GM18502 (cell line): ENCODE data around the gene NXT1.

ENCODE experiments used
- ATAC-seq: cut with Tn5 transposase; IDR thresholded peaks from one replicate; pipeline ENCODE4 v1.9.1; 2021; ENCODE audit warnings: mild to moderate bottlenecking; ENCODE audit not compliant: unreplicated experiment, poor library complexity

Gene NXT1

DNA sequence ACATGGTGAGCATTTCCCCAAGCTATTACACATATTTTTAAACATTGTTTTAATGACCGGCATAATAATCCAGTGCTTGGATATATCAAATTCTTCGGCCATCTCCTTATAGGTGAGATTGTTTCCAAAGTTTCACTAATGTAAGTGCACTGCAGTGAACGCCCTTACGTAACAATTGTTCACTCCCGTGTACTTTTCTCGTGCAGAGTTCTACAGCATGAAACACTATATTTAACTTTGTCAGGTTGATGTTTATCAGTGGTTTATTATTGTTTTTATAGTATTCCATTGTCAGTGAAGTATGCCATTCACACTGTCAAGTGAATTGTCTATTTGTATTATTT lies 7.9 kb downstream of the NXT1 start:
- ATAC-seq = no peak

DNA sequence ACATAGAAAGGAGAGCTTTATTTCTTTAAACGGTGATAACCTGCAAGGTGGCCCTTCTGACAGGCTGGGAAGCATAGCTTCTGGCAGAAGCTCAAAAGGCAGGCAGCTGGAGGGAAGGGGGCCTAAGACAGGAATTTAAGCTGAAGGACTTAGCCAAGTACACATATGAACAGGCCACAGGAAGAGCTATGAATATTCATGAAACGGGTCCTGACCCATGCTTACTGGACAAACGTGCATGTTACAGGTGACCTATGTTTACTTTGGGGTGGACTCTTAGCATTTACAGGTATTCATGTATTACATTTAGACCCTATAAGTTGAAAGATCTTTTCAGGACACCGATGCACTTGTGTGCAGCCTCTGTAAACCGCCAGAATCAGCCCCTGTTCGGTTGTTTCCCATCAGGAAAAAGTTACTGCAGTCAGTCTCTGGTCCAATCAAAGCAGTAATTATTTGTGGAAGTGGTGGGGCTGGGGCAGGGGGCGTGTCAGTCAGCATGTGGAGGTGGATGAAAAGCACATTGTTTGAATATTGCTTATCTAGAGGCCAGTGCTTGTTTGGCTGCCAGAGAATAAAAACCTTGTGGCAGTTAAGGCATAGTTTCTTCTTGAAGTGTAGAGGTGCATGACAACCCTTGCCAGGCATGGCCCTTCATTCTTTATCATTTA lies 8.5 kb downstream of the NXT1 start:
- ATAC-seq = no peak

DNA sequence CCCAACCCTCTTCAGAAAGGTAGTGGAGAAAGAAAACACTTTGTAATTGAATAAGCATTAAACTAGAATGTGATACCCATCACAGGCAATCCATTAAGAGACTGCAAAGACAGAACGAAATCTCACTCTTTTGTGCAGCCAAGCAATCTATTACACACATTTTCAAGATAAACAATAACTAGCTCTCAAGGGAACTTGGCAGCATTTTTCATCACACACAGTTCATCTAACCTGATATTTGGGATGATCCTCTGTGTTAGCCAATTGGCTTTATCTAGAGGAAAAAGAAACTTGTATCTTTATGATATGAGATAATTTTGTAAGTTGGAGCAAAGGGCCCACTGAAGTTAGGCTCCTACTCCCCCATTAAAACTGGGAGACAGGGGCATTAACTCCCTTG lies 9.9 kb downstream of the NXT1 start:
- no peak for ATAC-seq

DNA sequence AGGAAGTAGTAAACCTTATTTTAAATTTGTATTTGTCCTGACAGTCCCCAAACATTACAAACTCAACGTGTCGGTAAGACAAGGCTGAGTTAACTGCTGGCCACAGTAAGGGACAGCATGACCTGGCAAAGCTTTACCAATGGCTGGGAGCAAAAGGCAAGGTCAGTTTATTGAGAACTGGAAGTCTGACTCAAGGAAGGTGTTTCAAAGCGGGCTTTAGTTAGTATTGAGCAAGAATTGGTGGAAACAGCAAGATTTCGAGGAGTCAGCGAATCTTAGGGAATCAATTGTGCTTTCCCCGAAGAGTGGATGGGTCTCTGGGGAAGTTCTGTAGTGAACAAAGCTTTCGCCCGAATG lies 10.5 kb downstream of the NXT1 start:
- no peak for ATAC-seq

DNA sequence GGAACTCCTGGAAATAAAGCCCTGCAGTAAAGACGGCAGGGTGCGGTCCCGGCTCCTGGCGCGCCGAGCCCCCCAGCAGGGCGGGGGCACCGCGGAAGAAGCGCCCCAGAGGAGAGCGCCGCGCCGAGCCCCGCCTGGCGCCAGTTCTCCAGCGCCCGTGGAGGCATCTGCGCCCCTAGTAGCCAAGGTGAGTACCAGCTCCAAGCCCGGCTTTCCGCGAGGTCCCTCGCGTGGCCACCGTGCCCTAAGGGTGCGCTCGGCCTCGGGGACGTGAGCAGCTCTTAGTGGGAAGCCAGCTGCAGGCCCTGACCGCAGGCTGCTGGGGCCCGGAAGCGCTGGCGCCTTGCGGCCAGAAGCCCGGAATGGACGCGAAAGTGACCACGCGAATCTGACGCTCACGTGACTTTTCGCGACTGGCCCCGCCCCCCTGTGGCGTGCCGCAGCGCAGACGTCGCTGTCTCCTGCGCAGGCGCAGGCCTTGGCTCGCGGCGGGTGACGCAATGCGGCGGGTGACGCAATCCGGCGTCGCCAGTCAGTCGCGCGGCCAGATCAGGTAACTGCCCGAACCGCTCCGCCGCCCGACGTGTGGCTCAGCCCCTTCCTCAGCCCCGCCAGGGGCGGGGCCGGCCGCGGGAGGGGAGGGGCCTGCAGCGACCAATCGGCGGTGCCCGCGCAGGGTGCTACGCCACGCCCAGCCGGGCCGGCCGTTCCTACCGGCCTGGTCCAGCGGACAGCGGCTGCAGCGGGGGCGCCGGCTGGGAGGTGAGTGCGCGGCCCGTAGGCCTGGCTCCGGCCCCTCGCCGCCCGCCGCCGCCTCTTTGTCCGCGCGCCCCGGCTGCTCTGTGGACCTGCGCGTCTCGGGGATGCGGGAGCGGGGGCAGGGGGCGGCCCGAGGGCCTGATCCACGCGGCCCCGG lies 11.1 kb downstream of the NXT1 start, which contains the start of gene GZF1:
TSS of gene GZF1 (plus strand) at position 707 of the 916 bp plus-strand sequence. CDS start 2,202 bp downstream, outside the sequence.
- ATAC-seq = peak; percentile 74

DNA sequence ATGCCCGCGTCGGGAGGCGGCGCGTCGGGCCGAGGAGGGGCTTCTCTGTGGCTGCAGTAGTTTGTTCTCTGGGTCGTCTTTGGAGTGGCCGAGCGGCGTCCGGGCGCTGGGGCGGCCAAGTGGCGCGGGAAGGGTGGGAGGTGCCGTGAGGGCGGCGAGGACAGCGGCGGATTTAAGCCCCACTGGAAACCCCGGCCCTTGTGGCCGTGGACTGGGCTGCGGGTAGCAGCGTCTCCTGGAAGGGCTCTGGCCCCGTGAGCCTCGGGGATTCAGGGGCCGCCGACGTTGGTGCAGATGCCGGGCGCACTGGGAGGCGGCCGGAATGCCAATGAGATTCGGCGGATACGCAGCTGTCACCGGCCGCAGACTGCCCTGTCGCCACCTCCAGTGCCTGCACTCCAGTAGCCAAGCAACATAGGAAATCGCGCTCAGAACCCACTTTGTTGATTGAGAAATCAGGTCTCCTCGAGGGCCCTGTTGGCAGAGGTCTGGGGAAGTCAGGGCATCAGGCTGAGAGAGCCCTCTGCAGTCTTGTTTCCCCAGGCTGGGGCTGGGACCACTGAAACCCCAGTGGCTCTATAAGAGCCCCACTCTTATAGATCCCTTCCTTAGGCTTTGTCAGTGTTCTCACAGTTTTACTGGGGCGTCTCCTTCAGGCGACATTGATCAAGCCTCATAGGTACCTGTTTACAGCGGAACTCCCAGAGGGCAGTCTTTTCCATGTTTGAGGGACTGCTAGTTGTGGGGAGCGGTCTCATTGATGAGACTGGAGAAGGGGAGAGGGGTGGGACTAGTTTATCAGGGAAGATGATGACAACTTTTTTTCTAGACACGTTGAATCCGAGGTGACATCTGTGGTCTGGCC lies 12.0 kb downstream of the NXT1 start:
- ATAC-seq = peak; percentile 29

DNA sequence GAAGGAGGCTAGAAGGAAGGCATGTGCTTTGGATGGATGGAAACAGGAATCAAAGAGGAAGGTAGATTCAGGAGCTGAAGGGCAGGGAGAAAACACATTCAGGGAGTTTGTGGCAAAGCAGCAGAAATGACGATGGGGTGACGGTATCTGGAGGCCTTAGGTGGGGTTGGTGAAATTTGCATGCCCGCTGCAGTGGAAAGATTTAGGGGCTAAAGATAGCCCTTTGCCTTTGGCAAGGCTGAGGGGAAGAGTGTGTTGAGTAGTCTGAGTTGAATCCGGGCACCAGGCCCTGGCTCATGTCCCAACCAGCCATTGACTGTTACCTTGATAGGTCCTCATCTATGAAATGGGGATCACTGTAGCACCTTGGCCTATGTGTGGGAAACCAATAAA lies 12.7 kb downstream of the NXT1 start:
- no peak for ATAC-seq

DNA sequence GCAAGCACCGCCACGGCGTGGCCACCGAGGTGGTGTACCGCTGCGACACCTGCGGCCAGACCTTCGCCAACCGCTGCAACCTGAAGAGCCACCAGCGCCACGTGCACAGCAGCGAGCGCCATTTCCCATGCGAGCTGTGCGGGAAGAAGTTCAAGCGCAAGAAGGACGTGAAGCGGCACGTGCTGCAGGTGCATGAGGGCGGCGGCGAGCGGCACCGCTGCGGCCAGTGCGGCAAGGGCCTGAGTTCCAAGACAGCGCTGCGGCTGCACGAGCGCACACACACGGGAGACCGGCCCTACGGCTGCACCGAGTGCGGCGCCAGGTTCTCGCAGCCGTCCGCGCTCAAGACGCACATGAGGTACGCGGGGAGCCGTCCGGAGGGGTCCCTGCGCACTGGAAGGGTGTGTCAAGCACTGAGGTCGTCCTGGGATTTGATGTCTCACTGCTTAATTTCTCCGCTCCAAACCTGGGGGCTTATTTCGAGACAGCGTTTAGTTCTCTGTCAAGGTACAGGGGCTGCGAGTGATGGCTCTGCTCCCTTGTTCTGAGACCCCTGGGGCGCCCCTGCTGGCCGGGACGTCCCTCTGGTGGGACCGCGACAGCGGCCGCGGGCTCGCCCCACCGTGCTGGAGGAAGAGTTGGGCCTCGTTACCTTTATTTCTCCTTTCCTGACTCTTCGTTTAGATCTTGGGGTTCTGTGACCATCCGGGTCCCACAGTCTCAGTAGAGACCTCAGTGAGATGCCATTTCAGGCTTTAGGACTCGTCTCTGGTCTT lies 15.0 kb downstream of the NXT1 start:
- no peak for ATAC-seq

DNA sequence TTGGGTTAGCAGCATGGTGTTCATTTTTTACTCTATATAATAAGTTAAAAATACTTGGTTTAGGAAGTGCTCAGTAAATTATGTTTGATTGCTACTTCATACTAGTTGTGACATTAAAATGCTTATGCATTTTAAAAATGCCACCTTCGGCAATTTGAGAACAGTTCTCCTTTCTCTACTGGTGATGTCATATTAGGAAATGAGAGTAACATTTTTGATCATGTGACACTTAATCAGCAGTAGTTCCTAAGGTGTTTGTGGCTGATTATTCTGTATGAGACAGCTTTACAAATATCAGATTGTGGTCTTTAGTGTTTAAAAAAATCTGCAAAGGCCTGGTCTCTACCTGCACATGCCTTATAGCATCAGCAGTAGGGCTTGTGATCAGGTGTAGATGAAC lies 15.8 kb downstream of the NXT1 start:
- ATAC-seq = no peak

DNA sequence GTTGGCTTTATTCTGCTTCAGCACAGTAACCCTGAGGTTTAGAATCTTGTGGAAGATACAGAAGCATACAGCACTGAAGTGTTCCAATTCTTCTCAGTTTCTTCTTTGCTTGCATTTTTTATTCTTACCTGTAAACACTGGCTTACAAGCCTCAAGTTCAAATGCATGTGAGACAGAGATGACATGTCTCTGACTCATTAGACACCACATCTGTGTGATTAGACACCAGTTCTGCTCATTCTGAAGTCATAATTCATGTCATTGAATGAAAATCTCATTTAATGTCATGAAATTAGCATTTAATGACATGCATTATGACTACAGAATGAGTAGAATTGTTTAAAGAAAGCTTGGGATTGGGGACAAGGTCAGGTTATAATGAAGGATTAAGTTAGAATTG lies 17.2 kb downstream of the NXT1 start:
- no peak for ATAC-seq

DNA sequence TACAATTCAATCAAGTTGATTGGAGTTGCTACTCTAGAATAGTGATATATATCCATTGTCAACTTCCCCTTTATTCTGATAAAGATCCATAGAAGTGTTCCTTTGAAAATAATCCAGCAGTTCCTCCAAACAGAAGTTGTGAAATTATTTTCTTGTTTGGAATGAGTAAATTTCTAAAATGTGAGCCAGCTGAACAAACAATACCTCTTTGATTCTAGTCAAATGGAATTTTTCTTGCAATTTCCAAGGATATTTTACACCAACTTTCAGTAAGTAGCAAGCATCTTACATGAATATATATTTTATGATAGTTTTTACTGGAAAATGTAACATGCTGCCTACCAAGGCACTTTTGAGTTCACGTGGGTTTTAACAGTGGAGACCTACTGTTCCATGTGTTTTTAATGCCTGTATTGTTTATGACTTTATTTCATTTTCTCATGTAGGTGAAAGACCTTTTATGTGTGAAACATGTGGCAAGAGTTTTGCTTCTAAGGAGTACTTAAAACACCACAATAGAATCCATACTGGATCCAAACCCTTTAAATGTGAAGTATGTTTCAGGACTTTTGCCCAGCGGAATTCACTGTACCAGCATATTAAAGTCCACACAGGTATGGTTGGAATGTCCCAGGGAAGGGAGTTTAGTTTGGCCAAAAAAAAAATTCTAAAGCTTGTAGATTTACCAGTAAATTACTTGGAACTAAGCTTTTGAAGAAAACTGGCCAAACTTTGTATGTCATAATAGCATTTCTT lies 17.9 kb downstream of the NXT1 start:
- no peak for ATAC-seq

DNA sequence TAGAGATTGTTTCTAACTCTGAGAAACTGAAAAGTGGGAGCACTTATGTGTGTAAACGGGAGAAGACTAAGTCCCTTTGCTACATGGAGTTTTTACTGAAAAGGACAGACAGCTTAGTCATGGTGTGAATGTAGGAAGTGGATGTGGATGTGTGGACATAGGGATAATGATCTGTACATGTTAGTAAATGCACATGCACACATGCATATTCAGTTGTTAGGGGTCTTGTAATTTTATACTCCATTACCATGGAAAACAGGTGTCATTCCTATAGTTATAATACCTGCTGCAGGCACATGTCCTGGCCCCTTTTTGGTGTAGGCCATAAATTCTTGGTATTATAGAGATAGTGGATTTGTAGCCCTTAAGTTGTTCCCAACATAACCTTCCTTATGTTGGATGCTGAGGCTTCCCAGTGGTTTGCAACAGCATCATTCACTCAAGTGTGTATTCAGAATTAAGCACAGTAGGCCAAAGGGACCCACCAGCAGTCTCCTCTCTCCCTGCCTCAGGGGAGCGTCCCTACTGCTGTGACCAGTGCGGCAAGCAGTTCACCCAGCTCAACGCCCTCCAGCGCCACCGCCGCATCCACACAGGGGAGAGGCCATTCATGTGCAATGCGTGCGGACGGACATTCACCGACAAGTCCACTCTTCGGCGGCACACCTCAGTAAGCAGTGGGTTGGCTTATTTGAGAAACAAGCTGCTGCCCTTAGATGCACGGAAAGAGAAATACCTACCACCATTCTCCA lies 18.7 kb downstream of the NXT1 start:
- no peak for ATAC-seq

DNA sequence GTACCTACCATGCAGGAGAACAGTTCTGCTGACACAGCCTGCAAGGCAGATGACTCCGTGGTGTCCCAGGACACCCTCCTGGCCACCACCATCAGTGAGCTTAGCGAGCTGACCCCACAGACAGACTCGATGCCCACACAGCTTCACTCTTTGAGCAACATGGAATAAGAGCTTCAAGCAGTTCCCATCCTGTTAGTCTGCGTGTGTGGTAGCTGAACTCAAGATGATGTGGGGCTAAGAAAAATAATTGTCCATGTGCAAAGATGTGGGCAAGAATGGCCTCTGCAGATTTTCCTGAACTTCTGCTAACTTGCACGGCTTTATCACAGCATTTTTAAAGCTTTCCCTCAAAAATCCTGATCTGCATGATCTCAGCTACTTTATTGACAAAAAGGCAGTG lies 19.7 kb downstream of the NXT1 start:
- ATAC-seq = no peak

DNA sequence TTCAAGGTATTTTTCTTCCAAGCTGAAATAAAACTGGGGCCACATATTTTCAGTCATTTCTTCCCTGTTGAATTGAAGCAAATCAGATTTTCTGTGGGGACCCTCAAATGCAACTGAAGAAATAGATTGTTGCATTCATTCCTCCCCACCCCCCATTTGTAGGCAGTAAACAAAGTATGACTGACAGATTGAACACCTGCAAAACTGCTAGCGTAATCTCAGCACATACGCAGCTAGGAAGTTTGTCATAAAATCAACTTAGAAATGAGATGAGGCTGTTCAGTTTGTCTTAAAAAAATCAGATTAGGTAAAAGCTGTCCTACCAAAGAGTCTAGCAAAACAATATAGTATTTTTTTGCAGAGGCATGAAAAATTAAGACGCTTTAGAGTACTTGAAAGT lies 20.3 kb downstream of the NXT1 start:
- no peak for ATAC-seq

DNA sequence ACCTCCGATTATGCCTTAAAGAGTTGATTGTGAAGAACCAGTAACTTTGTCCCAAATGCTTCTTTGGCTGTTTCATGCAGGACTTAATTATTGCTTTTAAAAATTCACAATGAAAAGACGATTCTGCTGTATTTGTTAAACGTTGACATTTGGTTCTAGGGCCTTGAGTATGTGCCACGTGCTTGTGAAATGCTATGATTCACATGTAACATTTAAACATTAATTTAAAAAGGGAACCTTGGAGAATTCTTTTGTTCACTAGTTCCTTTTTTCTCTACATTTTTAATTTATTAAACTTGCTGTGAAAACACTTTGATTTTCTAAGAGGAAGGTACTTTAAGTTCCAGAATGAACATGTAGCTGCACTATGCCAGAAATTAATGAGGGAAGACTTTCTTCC lies 20.9 kb downstream of the NXT1 start:
- ATAC-seq = no peak

DNA sequence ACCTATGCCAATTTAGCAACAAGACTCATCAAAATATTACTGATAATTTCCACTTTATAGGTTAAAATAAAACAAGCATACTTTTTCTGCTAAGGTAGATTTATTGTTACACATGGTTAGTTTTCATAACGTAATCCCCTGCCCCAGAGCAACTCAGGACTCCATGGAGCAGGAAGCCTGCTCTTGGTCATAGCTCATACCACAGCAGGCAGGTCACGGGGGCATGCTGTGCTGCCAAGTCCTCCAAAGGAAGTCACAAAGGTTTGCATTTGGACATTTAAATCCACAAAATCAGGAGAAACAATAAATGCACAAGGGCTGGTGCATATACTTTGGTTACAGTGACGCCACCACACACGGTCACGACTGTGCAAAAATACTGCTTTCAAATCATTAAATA lies 23.9 kb downstream of the NXT1 start:
- no peak for ATAC-seq

DNA sequence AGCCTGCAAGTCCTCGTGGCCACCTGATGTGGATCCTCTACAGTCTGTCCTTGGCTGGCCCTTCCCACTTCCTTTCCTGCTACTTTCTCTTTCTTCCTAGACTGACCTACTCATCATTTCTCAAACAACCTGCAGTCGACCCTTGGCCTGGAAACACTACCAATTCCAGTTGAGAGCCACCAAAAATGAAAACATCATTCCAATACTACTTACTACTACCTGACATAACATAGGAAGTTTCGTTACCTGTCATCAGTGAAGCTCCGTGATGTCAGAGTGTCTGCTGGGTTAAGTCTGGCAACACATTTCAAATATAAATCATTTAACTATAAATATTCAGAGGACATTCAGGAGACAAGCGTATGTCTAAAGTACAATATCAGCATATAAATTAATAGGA lies 25.2 kb downstream of the NXT1 start:
- no peak for ATAC-seq

DNA sequence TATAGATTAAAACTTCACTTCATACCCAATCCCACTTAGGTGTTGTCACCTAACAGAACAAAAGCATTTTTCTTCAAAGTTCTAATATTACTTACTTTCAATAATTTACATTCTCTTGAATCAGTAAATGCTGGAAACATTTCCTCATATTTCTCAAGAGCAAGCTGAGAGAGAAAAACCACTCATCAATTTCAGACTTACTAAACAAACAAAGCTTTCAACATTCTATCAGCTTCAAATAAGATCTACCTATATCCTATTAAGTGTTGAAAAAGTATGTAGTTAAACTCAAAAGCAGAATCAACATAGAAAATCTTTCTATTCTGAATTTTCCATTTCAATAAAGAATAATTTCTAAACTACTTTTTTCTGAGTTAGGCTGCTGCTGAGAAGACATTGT lies 29.2 kb downstream of the NXT1 start:
- ATAC-seq = no peak

DNA sequence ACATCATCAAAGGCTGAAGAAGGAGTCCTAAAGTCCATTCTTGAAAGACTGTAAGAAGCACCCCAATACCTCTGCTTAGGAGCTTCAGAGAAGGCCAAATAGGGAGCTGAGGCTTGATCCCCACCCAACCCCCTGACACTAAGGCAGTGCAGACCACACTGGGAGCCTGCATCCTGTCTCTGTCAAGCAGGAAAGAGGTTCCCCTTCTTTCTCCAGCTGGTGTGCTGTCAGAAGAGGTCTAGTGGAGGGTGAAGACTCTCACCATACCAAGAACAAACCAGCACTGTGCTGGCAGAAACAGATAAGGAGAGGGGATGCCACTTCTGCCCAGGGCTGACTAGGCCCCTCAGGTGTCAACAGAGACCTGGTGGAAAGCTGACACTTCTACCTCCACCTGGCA lies 31.3 kb downstream of the NXT1 start:
- no peak for ATAC-seq
